GM21390 (cell line): Measurements from ENCODE around the gene OR52R1.
A peak's percentile ranks its signal among the peaks of the same experiment; 100 is the strongest.
"Not testable (repeated sequence)": the region's sequence is repeated elsewhere in the genome, so short reads cannot be mapped to it uniquely, and the experiment has no call there.

Source experiments
- ATAC-seq: cut with Tn5 transposase; IDR thresholded peaks from one replicate; pipeline ENCODE4 v1.9.1; 2021; ENCODE audit not compliant: unreplicated experiment

OR52R1 gene

GRCh38 chr11:4804280-4804679 lies at the start of gene OR52R1:
TSS of gene OR52R1 (minus strand) at chr11:4804380. CDS start at chr11:4804380, 0 bp downstream.
- ATAC-seq: no peak

- no peak for ATAC-seq
Measured at GRCh38 chr11:4851033-4851432, 46.9 kb upstream of the OR52R1 start.

GRCh38 chr11:4848908-4849532 lies 44.8 kb upstream of the OR52R1 start, which contains the start of gene OR51S1:
TSS of gene OR51S1 (minus strand) at chr11:4849208. CDS start at chr11:4849208, 0 bp downstream.
- no peak for ATAC-seq

DNA sequence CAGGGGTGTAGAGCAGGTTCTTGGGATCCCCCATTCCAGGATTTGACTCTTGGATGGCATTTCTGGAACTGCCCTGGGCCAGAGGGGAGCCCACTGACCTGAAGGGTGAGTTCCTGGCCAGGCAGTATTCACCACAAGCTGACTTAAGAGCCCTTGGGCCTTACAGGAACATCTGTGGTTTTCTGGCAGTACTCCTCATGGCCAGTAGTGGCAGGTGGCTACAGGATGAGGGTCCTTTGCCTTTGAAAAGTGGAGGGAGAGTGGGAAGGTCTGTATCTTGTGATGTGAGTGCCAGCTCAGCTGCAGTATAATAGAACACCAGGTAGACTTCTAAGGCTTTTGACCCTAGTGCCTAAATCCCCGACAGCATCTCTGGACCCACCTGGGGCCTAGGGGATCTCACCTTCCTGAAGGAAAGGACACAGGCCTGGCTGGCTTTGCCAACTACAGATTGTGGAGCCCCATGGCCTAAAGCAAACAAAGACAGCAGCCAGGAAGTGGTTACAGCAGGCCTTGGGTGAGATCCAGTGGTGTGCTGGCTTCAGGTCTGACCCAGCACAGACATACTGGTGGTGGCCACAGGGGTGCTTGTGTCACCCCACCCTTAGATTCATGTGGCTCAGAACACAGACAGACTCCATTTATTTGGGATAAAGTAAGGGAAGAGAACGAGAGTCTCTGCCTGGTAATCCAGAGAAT lies 35.8 kb upstream of the OR52R1 start:
- no peak for ATAC-seq

GRCh38 chr11:4830909-4831308 lies 26.7 kb upstream of the OR52R1 start:
- no peak for ATAC-seq

DNA sequence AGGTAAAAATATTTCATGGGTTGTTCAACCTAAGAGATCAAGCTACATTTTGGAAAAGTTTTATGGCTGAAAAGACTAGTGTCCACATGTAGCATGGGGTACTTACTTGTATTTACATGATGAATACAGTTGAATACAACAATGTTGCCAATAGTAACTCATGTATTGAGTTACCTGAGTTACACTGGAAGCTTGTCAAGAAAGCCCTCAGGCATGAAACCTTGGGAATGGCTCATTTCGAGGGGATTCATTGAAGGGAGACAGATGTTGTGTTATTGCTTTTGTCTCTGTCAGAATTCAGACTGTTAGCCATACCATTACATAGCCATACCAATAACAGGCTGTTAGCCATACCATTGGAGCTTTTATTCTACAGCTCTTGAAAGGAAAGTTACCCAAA lies 26.2 kb upstream of the OR52R1 start:
- ATAC-seq: no peak

GRCh38 chr11:4826425-4826824 lies 22.2 kb upstream of the OR52R1 start:
- ATAC-seq: no peak

GRCh38 chr11:4825132-4825531 lies 21.0 kb upstream of the OR52R1 start:
- no peak for ATAC-seq

GRCh38 chr11:4821021-4821420 lies 16.8 kb upstream of the OR52R1 start, which contains the start of gene OR51F2:
TSS of gene OR51F2 (plus strand) at chr11:4821321. CDS start at chr11:4821422, 101 bp downstream.
- no peak for ATAC-seq

GRCh38 chr11:4809246-4809645 lies 5.1 kb upstream of the OR52R1 start:
- no peak for ATAC-seq

DNA sequence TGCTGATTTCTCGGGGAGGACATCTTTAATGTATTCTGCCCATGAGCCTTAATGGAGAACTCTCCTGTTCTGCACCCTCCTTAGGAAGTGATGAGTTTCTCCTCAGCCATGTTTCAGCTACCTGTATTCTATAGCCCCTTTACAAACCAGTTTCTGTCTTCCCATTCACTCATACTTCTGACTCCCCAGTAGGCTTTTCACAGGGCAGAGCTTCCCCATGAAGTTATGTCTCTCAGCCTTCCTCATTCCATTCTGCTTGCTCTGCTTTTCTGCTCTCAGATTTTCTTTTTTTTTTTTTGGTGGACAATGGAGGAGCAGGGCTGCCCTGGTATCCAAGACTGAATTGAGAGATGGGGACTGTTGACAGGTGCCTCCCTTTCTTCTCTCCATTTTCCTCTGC lies 4.3 kb upstream of the OR52R1 start:
- no peak for ATAC-seq

GRCh38 chr11:4801316-4801715 lies 2.9 kb downstream of the OR52R1 start:
- ATAC-seq: not testable (repeated sequence)

GRCh38 chr11:4798427-4799183 lies 5.6 kb downstream of the OR52R1 start:
- ATAC-seq: no peak

GRCh38 chr11:4797206-4797605 lies 7.0 kb downstream of the OR52R1 start:
- ATAC-seq: no peak

DNA sequence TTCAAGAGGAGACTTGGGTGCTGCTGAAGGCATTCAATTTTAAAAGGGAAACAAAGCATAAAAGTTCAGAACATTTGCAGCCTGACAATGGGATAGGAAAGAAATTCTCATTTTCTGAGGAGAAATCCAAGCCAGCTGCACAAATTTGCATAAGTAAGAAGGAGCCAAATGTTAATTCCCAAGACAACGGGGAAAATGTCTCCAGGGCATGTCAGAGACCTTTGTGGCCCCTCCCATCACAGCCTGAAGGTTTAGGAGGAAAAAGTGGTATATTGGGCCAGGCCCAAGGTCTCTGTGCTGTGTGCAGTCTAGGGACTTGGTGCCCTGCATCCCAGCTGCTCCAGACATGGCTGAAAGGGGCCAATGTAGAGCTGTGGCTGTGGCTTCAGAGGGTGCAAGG lies 21.7 kb downstream of the OR52R1 start:
- ATAC-seq: no peak

- no peak for ATAC-seq
Measured at GRCh38 chr11:4769838-4770237, 34.3 kb downstream of the OR52R1 start, which contains the start of gene OR51F1. TSS of gene OR51F1 (minus strand) at chr11:4769938. CDS start at chr11:4769938, 0 bp downstream.

GRCh38 chr11:4768094-4768493 lies 36.1 kb downstream of the OR52R1 start:
- ATAC-seq: no peak

DNA sequence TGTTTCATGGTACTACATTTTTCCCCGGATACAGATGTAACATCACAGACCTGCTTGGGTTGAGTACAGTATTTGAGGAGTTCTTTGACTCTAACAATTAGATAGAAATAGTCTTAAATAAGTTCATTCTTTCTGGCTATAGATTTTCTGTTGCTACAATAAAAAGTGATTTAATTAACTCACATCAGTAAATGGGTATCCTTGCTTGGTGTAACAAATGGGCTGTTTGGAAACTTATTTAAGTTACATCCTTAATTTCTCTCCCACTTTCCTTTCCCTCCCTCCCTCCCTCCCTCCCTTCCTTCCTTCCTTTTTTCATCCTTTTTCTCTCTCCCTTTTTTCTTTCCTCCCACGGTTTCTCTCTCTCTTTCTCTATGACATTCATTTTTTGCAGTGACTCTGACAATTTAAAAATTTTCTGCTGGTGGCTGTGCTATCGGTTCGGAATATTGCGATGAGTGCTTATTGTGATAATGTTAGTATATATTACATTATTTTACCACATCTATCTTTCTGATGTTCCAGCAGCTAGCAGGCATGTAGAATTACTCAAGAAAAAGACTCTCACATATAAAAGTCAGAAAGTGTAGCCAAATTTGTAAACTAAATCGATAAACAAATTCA lies 37.6 kb downstream of the OR52R1 start:
- no peak for ATAC-seq

DNA sequence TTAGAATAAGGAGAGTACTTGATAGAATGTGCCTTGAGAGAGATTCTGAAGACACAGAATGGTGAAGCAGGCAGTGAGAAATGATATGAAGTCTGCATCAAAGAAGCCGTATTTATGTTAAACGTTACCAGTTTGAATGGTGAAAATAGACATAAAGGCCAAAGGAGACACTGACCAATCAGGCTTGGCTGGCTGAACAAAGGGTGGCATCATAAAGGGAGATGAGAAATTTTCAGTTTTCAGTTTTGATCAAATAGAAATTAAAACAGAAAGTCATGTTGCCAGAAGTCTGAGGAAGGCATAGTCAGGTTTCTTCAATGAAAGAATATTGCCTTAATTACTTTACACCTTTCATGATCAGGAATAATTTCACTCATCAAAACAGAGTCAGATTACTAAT lies 41.1 kb downstream of the OR52R1 start:
- ATAC-seq: peak; percentile 90
